Measurements from ENCODE around the gene AMT.

AMT gene

GRCh38 chr3:49387721-49388120 lies 34.6 kb downstream of the AMT start:
- H3K4me1 ChIP-seq: no peaks in the 10 kb centered on the region
- H3K4me3 ChIP-seq (ENCODE audit: low read depth, low read length): no peak overlapping the region
- no peak overlapping the region for H3K9ac ChIP-seq
- TF ChIP-seq, protein P1, sequence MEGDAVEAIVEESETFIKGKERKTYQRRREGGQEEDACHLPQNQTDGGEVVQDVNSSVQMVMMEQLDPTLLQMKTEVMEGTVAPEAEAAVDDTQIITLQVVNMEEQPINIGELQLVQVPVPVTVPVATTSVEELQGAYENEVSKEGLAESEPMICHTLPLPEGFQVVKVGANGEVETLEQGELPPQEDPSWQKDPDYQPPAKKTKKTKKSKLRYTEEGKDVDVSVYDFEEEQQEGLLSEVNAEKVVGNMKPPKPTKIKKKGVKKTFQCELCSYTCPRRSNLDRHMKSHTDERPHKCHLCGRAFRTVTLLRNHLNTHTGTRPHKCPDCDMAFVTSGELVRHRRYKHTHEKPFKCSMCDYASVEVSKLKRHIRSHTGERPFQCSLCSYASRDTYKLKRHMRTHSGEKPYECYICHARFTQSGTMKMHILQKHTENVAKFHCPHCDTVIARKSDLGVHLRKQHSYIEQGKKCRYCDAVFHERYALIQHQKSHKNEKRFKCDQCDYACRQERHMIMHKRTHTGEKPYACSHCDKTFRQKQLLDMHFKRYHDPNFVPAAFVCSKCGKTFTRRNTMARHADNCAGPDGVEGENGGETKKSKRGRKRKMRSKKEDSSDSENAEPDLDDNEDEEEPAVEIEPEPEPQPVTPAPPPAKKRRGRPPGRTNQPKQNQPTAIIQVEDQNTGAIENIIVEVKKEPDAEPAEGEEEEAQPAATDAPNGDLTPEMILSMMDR (IDR thresholded peaks at IDR 0.05): no peak
- no peak overlapping the region for H3K27ac ChIP-seq
- H3K9me3 ChIP-seq (ENCODE audit: control insufficient read depth, low read length): no peaks in the 10 kb centered on the region
- H3K27me3 ChIP-seq (ENCODE audit: control insufficient read depth, insufficient read depth, low read length): no peaks in the 10 kb centered on the region
- no peaks in the 10 kb centered on the region for H3K36me3 ChIP-seq (ENCODE audit: control insufficient read depth, insufficient read depth, low read length)
- no peak overlapping the region for H3K4me2 ChIP-seq (ENCODE audit: low read length)
- H2AFZ ChIP-seq: no peak overlapping the region
- H3K79me2 ChIP-seq: peaks cover 90% of the 10 kb centered on the region

GRCh38 chr3:49386056-49386756 lies 36.1 kb downstream of the AMT start:
- H3K79me2 ChIP-seq: peaks cover 93% of the 10 kb centered on the region
- H3K4me1 ChIP-seq: no peaks in the 10 kb centered on the region
- no peak overlapping the region for H3K4me2 ChIP-seq (ENCODE audit: low read length)
- H3K36me3 ChIP-seq (ENCODE audit: control insufficient read depth, insufficient read depth, low read length): no peaks in the 10 kb centered on the region
- H2AFZ ChIP-seq: no peak overlapping the region
- TF ChIP-seq, protein P1 (IDR thresholded peaks at IDR 0.05): no peak
- H3K9ac ChIP-seq: no peak overlapping the region
- no peaks in the 10 kb centered on the region for H3K9me3 ChIP-seq (ENCODE audit: control insufficient read depth, low read length)
- H3K4me3 ChIP-seq (ENCODE audit: low read depth, low read length): no peak overlapping the region
- no peaks in the 10 kb centered on the region for H3K27me3 ChIP-seq (ENCODE audit: control insufficient read depth, insufficient read depth, low read length)
- H3K27ac ChIP-seq: no peak overlapping the region

DNA sequence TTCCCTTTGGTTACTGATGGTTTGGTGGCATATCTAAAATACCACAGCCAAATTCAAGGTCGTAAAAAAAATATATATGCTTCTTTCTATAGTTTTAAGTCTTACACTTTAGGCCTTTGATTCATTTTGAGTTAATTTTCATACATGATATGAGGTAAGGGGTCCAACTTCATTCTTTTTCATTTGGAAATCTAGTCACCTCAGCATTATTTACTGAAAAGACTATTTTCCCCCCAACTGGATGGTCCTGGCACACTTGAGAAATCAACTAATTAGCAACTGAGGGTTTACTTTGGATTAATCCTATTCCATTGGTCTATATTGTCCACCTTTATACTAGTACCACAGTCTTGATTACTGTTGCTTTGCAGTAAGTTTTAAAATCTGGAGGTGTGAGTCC lies 36.7 kb downstream of the AMT start:
- H3K4me1 ChIP-seq: no peaks in the 10 kb centered on the region
- no peaks in the 10 kb centered on the region for H3K36me3 ChIP-seq (ENCODE audit: control insufficient read depth, insufficient read depth, low read length)
- TF ChIP-seq, protein P1 (IDR thresholded peaks at IDR 0.05): no peak
- no peak overlapping the region for H3K9ac ChIP-seq
- H3K27me3 ChIP-seq (ENCODE audit: control insufficient read depth, insufficient read depth, low read length): no peaks in the 10 kb centered on the region
- H3K4me3 ChIP-seq (ENCODE audit: low read depth, low read length): no peak overlapping the region
- H3K79me2 ChIP-seq: peaks cover 91% of the 10 kb centered on the region
- no peak overlapping the region for H2AFZ ChIP-seq
- no peaks in the 10 kb centered on the region for H3K9me3 ChIP-seq (ENCODE audit: control insufficient read depth, low read length)
- no peak overlapping the region for H3K27ac ChIP-seq
- H3K4me2 ChIP-seq (ENCODE audit: low read length): no peak overlapping the region

DNA sequence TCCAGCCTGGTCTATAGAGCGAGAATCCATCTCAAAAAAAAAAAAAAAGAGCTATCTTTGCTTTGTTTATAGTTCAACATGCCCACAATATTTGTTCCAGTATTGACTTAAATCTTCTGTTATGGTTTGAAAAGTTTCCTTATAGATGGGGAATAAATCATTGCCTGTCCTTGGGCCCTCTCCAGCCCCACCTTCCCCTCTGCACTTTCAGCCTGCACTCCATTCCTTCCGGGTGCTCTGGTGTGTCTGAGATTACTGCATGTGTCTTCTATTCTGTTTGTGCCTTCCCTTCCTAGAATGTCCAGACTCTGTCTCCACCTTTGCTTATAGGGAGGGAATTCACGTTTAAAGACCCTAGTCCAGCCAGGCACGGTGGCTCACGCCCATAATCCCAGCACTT lies 38.9 kb downstream of the AMT start:
- Histone ChIP-seq H3K4me1 (no peaks in the 10 kb centered on the region), H3K27me3 (ENCODE audit: control insufficient read depth, insufficient read depth, low read length) (no peaks in the 10 kb centered on the region), H3K9ac (no peak overlapping the region), H3K27ac (no peak overlapping the region), H3K9me3 (ENCODE audit: control insufficient read depth, low read length) (no peaks in the 10 kb centered on the region), H3K4me2 (ENCODE audit: low read length) (no peak overlapping the region), H3K79me2 (peaks cover 81% of the 10 kb centered on the region), H3K36me3 (ENCODE audit: control insufficient read depth, insufficient read depth, low read length) (no peaks in the 10 kb centered on the region), H3K4me3 (ENCODE audit: low read depth, low read length) (no peak overlapping the region), H2AFZ (no peak overlapping the region)
- TF ChIP-seq, protein P1 (IDR thresholded peaks at IDR 0.05): no peak

Measured in parathyroid adenoma (tissue), 2 donors.